GM19324 (cell line): Measurements from ENCODE around the gene MBD6.
"Not testable (repeated sequence)": the region's sequence is repeated elsewhere in the genome, so short reads cannot be mapped to it uniquely, and the experiment has no call there.

Source experiments
- ATAC-seq: cut with Tn5 transposase; IDR thresholded peaks from one replicate; pipeline ENCODE4 v1.9.1; 2021; ENCODE audit warnings: mild to moderate bottlenecking, moderate library complexity; ENCODE audit not compliant: unreplicated experiment, low FRiP score

MBD6 gene

DNA sequence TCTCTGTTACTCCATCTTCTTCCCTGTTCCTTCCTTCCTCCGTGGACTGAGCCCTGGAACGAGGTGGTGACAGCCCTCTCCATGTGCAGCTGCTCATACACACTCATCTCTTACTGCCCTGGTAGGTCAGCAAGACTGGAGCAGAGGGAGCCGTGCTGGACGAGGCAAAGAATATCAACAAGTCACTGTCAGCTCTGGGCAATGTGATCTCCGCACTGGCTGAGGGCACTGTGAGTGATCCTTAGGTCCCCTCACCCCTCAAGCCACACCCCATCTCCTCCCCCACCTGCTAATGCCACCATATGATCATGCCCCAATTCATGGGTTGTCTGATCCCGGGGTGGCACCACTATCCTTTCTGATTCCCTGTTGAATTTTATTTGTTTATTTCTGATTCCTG is 46.2 kb downstream of the MBD6 start:
- no peak for ATAC-seq

DNA sequence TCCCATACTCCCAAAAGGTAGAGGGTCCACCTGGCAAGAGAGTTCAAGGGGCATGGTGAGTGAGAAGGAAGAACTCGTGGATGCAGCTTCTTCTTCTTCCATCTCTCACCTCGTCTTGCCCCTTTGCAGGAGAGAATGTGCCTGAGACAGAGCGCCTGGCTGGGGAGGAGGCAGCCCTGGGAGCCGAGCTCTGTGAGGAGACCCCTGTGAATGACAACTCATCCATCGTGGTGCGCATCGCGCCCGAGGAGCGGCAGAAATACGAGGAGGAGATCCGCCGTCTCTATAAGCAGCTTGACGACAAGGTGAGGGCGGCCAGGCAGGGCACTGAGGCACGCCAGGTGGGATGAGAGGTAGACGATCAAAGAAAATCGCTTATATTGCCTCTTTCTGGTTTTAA is 47.2 kb downstream of the MBD6 start:
- ATAC-seq, result no peak

DNA sequence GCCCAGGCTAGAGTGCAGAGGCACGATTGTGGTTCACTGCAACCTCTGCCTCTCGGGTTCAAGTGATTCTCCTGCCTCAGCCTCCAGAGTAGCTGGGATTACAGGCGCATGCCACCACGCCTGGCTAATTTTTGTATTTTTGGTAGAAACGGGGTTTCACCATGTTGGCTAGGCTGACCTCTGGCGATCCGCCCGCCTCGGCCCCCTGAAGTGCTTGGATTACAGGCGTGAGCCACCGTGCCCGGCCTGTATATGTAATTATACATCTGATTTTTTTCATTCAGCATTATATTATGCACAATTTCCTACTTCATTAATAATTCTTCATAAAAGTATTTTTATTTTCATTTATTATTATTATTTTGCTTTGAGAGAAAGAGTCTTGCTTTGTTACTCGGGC is 47.8 kb downstream of the MBD6 start:
- not testable (repeated sequence) for ATAC-seq

DNA sequence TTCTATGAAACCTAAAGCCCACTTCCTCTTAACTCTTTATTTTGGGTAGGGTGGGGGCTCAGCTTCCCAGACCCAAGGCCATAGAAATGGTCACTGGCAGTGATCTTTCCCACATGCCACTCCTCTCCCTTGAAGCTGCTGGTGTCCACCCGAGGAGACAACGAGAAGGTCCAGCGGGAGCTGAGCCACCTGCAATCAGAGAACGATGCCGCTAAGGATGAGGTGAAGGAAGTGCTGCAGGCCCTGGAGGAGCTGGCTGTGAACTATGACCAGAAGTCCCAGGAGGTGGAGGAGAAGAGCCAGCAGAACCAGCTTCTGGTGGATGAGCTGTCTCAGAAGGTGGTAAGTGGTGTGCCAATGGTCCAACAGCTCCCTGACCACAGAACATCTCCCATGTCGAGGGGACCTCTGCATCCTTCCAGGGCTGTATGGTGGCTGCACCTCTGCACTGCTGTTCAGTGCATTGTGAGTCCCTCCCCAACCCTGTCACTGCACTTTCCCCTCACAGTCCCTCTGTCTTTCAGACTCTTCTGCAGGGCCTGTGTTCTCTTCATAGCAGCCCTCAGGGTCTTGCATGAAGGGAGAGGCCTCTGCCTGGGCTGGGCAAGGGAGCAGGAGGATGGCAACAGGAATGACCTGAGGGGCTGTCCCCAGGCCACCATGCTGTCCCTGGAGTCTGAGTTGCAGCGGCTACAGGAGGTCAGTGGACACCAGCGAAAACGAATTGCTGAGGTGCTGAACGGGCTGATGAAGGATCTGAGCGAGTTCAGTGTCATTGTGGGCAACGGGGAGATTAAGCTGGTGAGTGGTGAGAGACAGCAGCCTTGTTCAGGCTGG is 49.5 kb downstream of the MBD6 start:
- ATAC-seq, result no peak

DNA sequence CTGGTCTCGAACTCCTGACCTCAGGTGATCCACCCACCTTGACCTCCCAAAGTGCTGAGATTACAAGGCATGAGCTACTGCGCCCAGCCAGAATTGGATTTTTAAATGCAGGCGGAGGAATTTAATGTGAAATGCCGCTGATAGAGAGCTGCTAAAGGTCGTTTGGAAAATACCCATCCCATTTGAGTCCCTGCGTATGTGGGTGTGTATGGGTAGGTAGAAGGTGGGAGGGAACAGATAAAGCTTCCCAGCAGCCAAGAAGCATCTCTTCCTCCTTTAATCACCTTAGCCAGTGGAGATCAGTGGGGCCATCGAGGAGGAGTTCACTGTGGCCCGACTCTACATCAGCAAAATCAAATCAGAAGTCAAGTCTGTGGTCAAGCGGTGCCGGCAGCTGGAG is 52.2 kb downstream of the MBD6 start:
- ATAC-seq, result no peak

DNA sequence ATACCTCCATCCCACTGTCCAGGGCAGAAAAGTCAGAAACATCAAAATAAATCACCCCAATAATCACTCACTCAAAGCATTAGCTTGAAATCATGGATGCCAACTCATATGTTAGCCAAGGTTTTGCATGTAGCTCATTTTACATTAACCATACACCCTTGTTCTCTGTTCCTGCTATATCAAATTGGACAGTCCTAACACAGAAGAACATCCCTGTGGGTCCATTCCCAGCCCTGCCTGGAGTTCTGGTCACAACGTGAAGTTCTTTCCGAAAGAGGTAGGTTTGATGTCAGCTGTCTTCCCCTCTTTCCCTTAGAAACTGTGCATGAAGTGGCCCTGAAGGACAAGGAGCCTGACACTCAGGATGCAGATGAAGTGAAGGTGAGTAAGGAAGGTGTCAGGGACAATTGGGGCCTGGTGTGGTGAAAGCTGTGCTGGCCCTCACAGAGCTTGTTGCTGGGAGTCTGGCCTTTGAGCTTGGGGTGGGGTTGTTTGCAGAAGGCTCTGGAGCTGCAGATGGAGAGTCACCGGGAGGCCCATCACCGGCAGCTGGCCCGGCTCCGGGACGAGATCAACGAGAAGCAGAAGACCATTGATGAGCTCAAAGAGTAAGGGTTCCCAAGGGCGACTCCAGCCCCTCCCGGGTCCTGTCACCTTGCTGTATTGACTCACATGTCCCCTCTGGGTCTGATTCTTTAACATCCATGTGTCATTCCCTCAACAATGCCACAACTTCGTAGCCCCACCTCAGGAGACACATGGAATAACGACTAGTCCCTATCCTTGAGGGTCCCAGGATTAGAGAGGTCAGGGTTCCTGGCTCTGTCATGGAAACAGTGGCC is 53.4 kb downstream of the MBD6 start:
- ATAC-seq, result no peak

DNA sequence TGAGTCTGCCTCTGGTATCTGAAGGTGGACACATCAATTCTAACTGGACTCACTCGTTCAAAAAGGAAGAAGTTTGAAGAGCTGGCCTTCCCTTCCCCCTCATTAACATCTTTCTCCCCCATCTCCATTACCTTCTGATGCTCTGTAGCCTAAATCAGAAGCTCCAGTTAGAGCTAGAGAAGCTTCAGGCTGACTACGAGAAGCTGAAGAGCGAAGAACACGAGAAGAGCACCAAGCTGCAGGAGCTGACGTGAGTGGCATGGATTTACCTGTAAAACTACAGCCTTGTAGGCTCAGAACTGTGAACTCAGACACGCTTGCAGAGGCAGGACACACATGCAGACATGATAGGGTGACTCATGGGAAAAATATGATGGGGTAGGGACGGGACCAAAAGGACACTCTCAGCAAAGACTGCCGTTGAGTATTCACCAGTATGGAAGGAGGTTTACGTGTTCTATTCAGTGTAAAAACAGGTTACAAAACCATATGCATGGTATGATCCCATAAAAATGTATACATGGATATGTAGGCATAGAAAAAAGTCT is 54.1 kb downstream of the MBD6 start:
- no peak for ATAC-seq

DNA sequence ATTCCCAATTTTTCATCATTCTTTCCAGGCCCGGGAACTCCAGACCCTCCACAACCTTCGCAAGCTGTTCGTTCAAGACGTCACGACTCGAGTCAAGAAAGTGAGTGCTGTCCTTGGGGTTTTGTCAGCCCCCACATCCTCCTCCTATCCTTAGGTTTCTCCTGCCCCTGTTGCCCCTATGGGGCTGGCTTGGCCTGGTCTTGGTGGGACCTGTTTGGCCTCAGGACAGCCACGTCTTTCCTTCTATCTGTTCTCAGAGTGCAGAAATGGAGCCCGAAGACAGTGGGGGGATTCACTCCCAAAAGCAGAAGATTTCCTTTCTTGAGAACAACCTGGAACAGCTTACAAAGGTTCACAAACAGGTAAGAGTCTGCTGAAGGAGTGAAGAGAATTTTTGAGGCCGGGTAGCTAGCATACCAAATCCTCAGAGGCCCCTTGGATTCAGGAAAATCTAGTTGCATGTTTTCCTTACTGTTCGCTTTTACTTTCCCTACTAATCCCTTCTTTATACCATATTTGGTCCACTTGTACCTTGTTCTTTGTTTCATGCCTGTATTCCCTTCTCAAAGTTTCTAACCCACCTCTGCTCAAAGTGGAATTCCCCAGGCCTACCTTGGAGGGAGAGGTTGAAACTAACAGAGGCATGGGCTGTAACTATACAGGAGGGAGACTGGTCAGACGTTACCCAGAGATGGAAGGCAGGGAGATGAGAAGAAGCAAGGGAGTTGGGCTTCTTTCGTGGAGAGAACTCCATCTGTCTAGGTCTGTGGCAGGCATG is 55.5 kb downstream of the MBD6 start:
- no peak for ATAC-seq

DNA sequence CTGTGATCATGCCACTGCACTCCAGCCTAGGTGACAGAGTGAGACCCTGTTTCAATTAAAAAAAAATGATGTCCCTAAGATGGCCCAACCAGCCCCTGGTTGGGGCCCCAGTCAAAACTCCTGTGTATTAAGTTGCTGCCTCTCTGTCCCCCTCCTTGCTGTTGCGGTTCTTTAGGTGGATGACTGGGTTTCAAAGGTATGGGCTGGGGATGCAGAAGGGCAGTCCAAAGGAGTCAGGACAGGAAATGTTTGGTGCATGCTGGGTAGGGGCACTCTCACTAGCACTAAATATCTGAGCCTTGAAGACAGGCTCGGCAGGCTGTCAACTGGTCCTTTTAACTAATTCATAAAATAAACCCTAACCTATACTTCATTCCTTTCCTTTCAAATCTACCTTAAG is 56.4 kb downstream of the MBD6 start:
- ATAC-seq, result no peak
